Gastrocnemius medialis (tissue), 4 donors: ENCODE measurements around the gene CAMTA1.

Experiments
- CTCF ChIP-seq, 5 experiments: fragments of 450-650 bp in 3 of 5; fragments of 200-600 bp in 2 of 5; sonication (generic) in 2 of 5; IDR thresholded peaks in 4 of 5; conservative IDR thresholded peaks in 1 of 5; 1 replicate in 4 of 5; 2 replicates in 1 of 5; pipeline ENCODE4 v1.5.1; 2016 to 2019; ENCODE audit warnings: antibody characterized with exemption in 5 of 5, mild to moderate bottlenecking in 3 of 5, moderate library complexity in 3 of 5
- POLR2A ChIP-seq, 2 donors: fragments of 450-650 bp; IDR thresholded peaks; one replicate each; pipeline ENCODE4 v1.6.1; 2017; ENCODE audit warnings: antibody characterized with exemption in 2 of 2, mild to moderate bottlenecking in 2 of 2, moderate library complexity in 2 of 2

DNA sequence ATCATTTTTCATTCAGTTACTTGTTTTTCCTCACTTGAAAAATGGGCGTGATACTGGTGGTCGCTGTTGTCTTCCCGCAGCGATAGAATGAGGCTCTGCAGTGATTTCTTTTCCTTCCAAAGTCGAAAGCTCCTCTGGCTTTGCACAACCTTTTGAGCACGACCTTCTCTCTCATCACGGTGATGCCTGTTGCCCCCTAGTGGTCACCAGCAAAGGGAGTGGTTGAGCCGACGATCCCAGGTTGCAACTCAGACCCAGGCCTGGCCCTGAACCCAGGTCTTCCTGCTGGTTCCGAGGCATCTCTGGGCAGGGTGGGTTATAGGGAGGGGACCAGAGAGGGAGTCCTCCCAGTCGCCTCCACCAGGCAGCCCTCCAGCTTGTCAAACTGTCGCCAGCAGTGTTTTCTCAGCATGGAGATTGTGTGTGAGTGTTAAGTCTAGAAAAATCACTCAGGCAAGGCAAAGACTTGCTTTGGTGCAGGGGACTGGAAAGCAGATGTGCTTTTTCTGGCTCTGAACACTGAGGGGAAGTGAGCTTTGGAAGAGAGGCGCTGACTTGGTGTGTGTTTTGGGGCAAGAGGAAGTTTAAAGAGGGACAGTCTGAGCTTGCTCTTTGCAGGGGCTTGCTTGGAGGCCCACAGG lies 285.3 kb downstream of the CAMTA1 start:
- TF ChIP-seq CTCF (IDR thresholded peaks at IDR 0.05 in 4 of 5, conservative IDR thresholded peaks at IDR 0.05 in 1 of 5) (peak; percentile 67 to 88 (median 77)), POLR2A (IDR thresholded peaks at IDR 0.05) (no peak)
